HG03571 (cell line): Measurements from ENCODE around the gene ZNF770.
"Not testable (repeated sequence)": the region's sequence is repeated elsewhere in the genome, so short reads cannot be mapped to it uniquely, and the experiment has no call there.

Experiments
- ATAC-seq: cut with Tn5 transposase; IDR thresholded peaks from one replicate; pipeline ENCODE4 v1.9.1; 2021; ENCODE audit not compliant: unreplicated experiment

Gene ZNF770

DNA sequence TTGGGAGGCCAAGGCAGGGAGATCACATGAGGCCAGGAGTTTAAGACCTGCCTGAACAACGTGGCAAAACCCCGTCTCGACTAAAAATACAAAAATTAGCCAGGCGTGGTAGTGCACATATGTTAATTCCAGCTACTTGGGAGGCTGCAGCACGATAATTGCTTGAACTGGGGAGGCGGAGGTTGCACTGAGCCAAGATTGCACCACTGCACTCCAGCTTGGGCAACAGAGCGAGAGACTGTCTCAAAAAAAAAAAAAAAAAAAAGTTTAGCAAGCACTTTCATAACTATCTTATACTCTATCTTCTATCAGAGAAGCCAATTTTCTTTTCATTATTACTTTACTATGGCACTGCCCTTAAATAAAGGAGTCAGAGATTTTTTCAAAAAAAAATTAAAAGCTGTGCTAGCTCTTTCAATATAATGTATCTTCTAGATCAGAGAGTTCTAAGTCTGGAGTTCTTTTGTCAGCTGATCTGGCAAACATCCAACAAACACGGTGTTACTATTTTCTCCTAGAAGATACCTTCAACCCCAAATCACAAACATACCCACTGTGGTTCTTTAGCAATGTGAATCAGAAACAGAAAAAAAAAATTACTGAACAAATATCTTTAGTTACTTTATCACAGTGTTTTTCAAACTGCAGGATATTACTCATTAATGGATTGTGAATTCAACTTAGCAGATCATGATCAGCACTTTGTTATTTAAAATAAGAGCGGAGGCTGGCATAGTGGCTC lies 3.0 kb downstream of the ZNF770 start:
- ATAC-seq, result no peak

DNA sequence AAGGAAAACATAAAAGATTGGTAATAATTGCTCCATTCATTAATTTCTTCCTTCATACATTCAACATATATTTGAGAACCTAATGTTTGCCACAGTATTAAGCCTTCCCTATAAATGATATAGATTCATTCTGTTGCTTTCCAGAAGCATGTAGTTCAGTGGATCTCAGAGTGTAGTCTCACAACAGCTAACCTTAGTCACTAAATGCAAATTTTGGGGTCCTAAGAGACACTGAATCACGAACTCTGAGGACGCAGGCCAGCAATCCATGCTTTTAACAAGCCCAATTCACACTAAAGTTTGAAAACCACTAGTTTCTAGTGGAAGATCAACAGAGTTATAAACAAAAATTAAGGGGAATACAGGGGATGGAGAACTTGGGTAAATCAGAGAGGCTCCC lies 11.3 kb downstream of the ZNF770 start:
- ATAC-seq, result no peak

DNA sequence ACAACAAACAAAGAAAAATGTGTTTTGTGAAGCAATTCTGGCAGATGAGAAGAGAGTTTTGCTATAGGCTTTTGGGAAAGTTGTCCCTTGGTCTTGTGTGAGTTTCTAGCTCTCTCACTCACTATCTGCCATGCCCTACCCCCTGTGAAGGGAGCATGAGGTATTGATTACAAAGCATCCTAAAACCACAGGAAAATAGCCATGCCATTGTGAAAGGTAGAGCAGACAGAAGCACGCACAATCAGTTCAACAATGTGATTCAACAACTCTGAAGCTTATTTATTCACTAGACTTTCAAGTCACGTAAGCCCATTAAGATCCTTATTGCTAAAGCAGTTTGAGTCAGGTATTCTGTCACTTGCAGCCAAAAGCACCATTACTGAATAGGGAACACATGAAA lies 12.0 kb downstream of the ZNF770 start:
- no peak for ATAC-seq

DNA sequence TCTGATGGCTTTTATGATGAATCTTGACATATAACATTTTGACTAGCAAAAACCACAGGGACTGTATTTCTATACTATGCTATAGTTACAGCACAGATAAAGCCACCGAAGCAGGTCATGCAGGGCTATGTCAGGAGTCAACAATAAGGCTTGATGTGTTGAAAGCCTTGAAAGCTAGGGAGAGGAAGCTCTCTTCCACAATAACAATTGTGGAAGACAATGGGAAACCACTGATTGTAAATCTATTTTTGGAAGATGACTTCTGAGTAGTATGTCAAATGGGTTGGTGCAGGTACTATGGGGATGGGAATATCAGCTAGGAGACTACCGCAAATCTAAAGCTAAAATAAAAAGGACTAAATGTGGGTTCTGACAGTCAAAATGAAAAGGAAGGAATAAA lies 14.6 kb downstream of the ZNF770 start:
- no peak for ATAC-seq

DNA sequence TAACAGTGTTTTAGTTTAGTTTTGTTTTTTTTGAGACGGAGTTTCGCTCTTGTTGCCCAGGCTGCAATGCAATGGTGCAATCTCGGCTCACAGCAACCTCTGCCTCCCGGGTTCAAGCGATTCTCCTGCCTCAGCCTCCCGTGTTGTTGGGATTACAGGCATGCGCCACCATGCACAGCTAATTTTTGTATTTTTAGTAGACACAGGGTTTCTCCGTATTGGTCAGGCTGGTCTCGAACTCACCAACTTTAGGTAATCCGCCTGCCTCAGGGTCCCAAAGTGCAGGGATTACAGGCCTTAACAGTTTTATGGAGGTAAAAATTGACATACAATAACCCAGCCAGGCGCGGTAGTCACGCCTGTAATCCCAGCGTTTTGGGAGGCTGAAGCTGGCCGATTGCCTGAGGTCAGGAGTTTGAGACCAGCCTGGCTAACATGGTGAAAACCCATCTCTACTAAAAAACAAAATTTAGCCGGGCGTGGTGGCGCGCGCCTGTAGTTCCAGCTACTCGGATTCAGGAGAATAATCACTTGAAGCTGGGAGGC lies 17.9 kb downstream of the ZNF770 start:
- ATAC-seq, result not testable (repeated sequence)

DNA sequence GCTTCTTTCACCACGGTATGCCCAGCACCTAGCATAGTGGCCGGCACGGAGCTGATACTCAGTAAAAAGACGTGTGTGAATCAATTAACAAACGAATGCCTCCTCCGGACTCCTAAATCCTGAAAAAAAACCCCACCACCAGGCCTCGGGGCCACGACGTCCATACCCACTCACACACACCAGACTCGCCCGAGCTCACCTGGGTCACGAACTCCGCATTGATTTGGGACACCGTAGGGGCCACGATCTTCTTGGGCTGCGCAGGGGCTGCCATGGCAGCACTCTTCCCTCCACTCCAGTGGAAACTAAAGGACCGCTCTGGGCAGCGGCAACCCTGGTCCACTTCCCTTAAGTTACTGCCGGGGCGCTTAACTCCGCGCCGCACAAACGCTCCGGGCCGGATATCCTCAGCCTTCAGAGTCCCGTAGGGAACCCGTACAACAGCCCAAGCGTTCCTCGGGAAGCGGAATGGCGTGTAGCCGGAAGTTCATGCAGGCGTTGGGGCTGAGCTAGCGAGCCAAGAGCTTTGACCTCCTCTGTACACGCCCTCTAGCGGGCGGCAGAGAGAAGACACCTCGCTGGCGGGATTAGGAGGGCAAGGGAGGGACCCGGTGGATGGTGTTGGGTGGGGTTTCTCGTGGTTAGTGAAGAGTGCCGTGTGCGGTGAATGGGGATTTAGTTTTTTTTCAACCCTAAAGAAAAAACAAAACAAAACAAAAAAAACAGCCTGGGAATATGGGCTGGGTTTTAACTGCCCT lies 18.6 kb downstream of the ZNF770 start, which contains the start of gene AQR:
AQR (minus strand) TSS at position 403 of the 758 bp plus-strand sequence; CDS start at position 274, 129 bp downstream.
- ATAC-seq, result peak; percentile 98

DNA sequence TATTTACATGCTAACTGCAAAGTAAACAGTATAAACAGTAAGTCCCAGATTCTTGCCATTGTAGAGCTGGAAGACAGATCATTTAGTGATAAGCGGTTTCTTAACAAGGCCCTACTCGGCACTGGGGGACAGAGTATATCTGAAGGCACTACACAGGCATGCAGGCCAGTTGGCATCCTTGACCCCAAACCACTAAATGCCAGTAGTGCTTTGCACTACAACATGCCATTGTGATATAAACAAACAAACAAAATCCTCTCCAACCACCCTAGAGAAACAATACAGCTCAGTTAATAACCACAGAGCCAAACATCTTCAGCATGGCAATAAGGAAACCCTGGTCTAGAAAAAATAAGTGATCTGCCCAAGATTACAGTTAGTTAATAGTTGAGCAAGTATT lies 23.8 kb downstream of the ZNF770 start:
- ATAC-seq, result no peak

DNA sequence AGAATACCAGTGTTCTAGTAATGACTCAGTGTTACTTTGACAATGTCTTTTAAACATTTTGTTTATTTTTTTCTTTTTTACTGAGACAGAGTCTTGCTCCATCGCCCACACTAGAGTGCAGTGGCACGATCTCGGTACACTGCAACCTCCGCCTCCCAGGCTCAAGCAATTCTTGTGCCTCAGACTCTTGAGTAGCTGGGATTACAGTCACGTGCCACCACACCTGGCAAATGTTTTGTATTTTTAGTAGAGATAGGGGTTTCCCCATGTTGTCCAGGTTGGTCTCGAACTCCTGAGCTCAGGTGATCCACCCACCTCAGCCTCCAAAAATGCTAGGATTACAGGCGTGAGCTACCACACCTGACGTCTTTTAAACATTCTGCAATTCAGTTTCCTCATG lies 34.2 kb downstream of the ZNF770 start:
- no peak for ATAC-seq

DNA sequence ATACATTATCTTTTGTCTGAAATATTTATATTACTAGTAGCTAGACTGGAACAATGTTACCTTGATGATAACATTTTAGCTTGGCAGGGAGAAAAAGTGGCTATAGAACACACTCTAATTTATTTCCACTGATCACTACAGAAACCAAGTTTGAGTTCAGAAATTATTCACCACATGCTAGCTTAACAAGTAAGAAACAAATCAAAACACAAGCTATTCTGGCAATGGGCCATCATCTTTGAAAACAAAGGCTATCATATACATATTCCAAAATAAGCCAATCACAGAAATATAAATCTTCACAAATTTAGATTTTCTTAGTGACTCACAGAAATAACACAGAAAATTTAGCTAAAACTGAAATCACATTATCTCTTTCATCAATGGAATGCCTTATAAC lies 35.6 kb downstream of the ZNF770 start:
- no peak for ATAC-seq

DNA sequence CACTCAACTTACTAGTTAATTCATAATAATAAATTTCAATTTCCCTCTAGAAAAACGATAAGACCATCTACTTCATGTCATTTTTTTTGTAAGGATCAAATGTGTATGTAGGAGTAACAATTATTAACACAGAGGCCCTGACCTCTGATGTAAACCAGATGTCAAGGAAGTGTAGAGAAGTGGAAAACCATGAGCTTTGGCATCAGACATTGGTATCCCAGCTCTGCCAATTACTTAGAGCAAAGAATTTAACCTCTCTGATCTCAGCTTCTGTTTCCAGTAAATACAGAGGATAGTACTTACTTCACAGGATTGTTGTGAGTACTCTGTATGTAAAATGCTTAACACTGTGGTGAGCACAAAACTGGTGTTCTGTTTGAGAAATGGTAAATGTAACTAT lies 36.1 kb downstream of the ZNF770 start:
- no peak for ATAC-seq

DNA sequence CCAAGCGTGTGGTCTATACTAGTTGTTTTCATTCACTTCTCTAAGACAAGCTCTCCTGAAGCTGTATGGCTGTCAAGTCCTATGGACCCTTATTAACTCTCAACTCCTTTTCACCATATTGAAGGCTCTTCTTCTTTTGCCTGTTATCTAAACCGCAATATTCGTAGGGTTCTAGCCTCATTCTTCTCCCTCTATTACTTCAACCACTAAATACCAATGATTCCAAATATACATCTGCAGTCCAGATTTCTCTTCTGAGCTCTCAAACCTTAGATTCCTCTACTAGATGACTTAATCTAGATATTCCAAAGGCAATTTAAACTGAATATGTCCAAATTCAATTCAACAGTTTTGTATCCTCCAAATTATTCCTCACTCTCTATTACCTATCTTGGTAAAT lies 43.2 kb downstream of the ZNF770 start:
- no peak for ATAC-seq

DNA sequence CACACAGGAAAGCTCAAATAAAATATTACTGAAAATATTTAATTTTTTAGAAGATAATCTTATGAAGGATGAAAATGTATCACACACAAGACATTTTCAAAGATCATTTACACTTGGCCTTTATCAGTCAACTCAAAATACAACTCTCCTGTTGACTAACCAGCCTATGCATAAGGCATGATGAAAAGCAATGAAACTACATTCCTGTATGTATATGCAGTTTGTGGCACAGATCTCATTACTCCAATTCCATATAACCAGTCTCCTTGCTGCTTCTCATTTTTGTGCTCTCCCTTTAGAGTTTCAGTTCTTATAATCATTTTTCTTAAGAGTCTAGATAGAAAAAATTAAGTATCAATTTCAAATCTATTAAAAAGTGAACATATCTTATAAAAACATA lies 44.4 kb downstream of the ZNF770 start:
- ATAC-seq, result no peak

DNA sequence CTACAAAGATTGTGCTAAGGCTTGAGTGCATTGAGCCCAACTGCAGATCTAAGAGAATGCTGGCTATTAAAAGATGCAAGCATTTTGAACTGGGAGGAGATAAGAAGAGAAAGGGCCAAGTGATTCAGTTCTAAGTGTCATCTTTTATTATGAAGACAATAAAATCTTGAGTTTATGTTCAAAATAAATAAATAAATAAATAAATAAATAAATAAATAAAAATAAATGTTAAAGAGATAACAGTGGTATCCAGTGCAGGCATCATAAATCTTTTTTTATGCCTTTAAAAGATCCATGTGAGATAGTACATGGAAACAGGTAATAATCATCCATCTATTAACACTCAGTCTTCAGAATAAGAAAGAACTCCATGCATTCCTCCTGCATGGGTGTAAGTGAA lies 44.8 kb downstream of the ZNF770 start:
- not testable (repeated sequence) for ATAC-seq

DNA sequence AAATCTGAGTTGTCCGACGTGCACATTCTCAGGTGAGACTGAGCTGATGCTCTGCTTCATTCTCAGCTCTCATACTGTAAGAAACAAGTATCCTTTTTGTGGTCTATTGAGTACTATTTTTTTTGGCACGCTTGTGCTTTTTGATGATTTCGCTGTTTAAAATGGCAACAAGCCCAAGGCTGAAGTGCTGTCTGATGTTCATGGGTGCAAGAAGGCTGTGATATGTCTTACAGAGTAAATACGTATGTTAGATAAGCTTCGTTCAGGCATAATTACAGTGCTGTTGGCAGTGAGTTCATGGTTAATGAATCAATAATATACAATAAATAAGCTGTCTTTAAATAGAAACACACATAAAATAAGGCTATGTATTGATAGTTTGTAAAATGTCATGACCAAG lies 45.7 kb downstream of the ZNF770 start:
- ATAC-seq, result no peak

DNA sequence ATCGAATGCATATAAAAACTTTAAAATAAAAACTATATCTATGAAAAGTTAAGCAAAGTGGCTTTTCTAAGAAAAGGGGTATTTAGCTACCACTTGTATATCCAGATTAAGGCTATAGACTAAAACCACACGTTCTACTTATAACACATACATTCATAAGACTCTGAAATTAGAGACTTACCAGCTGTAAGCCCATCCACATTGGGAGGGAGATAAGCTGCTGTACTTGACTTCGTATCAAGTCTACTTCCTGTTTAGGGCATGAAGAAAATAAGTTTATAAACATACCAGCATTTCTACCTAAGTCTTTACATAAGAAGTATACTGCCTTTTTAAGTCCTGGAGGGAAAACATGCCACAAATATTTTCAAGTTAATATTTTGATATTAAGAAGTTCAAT lies 46.3 kb downstream of the ZNF770 start:
- ATAC-seq, result no peak

DNA sequence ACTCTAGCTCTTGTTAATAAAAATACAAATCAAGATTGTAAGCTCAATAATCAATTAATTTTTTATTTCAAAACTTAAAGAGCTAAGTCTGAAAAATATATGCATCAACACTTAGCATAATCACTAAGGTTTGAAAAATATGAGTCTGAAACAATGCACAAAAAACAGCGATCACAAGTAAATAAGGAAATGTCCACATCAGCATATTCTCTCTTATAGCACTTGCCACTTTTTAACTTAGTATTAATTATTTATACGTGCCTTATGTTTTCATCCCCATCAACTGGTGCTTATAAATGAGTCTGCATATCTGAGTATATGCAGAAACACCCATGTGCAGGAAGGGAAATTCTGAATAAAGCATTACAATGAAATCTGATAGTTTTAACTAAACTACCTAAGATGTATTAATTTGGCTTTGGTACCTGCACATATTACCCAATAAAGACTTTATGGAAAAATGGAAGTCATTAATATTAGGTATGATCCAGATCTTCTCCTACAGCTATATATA lies 46.8 kb downstream of the ZNF770 start:
- ATAC-seq, result no peak

DNA sequence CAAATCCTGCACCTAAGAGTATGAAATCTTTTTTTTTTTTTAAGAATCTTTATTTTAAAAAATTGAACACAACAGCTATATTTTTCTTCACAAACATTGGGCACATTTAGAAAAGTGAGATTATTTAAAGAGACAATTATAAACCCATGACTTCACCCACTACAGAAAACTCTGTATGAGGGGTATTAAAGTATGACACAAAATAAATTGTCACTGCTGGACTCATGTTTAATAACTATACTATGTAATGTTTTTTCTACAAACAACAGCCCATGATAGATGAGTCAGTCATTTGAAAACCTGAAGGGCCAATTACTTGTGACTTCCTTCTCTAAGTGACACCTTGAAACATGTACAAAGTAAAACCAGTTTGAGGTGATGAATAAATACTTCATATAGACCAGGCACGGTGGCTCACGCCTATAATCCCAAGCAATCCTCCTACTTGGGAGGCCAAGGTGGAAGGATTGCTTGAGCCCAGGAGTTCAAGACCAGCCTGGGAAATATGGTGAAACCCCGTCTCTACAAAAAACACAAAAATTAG lies 54.6 kb downstream of the ZNF770 start:
- ATAC-seq, result no peak

DNA sequence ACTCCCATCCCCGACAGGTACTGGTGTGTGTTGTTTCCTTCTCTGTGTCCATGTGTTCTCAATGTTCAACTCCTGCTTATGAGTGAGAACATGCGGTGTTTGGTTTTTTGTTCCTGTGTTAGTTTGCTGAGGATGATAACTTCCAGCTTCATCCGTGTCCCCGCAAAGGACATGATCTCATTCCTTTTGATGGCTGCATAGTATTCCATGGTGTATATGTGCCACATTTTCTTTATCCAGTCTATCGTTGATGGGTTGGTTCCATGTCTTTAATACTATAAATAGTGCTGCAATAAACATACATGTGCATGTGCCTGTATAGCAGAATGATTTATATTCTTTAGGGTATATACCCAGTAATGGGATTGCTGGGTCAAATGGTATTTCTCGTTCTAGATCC lies 59.7 kb downstream of the ZNF770 start:
- ATAC-seq, result not testable (repeated sequence)
